HEK293T (cell line): Measurements from ENCODE around the gene SREBF2.

Source experiments
- CTBP1 ChIP-seq: fragments of 450-650 bp; IDR thresholded peaks from 2 replicates; pipeline ENCODE4 v1.6.1; 2016; ENCODE audit warnings: borderline replicate concordance
- FOXA1 ChIP-seq: fragments of 450-650 bp; IDR thresholded peaks from 2 replicates; pipeline ENCODE4 v1.6.1; 2016; ENCODE audit warnings: mild to moderate bottlenecking
- FOXK2 ChIP-seq: fragments of 450-650 bp; IDR thresholded peaks from 2 replicates; pipeline ENCODE4 v1.6.1; 2016; ENCODE audit warnings: mild to moderate bottlenecking
- L3MBTL2 ChIP-seq: fragments of 450-650 bp; conservative IDR thresholded peaks from 2 replicates; pipeline ENCODE4 v1.6.1; 2016; ENCODE audit warnings: mild to moderate bottlenecking
- LEF1 ChIP-seq: fragments of 450-650 bp; IDR thresholded peaks from 2 replicates; pipeline ENCODE4 v1.6.1; 2017; ENCODE audit warnings: mild to moderate bottlenecking, borderline replicate concordance
- NFRKB ChIP-seq: fragments of 450-650 bp; IDR thresholded peaks from 2 replicates; pipeline ENCODE4 v1.6.1; 2016; ENCODE audit warnings: mild to moderate bottlenecking, moderate library complexity
- SP1 ChIP-seq: fragments of 450-650 bp; IDR thresholded peaks from 2 replicates; pipeline ENCODE4 v1.6.1; 2017
- SUZ12 ChIP-seq: fragments of 450-650 bp; IDR thresholded peaks from 2 replicates; pipeline ENCODE4 v1.6.1; 2016; ENCODE audit warnings: mild to moderate bottlenecking
- ZNF384 ChIP-seq: fragments of 450-650 bp; IDR thresholded peaks from 2 replicates; pipeline ENCODE4 v1.6.1; 2016

DNA sequence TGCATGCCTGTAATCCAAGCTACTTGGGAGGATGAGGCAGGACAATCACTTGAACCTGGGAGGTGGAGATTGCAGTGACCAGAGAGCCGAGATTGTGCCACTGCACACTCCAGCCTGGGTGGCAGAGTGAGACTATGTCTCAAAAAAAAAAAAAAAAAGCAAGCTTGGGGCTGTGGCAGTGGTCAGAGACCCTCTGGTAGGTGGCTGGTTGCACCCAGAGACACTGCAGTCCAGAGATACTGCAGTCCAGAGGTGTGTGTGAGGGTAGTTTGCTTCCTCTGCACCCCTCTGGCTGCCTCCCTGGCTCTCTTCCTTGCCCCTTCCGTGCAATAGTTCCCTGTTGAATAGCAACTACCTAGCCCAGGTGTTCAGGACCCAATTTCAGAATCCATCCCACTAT, 34.2 kb upstream of the SREBF2 start:
- TF ChIP-seq SUZ12 = no peak
- TF ChIP-seq ZNF384 = no peak
- TF ChIP-seq SP1 = no peak
- no peak for TF ChIP-seq FOXA1
- TF ChIP-seq L3MBTL2 = no peak
- TF ChIP-seq NFRKB = no peak
- no peak for TF ChIP-seq CTBP1
- no peak for TF ChIP-seq LEF1
- TF ChIP-seq FOXK2 = no peak
